NOMO-1 (cell line): ENCODE measurements around the gene FAU.
A peak's percentile ranks its signal among the peaks of the same experiment; 100 is the strongest.
"Not testable (repeated sequence)": the region's sequence is repeated elsewhere in the genome, so short reads cannot be mapped to it uniquely, and the experiment has no call there.

Source experiments
- DNase-seq, 2 experiments: peaks; one replicate each; lab custom pipeline; 2025; ENCODE audit not compliant: unreplicated experiment in 2 of 2; lab: John Stamatoyannopoulos, UW

Gene FAU

DNA sequence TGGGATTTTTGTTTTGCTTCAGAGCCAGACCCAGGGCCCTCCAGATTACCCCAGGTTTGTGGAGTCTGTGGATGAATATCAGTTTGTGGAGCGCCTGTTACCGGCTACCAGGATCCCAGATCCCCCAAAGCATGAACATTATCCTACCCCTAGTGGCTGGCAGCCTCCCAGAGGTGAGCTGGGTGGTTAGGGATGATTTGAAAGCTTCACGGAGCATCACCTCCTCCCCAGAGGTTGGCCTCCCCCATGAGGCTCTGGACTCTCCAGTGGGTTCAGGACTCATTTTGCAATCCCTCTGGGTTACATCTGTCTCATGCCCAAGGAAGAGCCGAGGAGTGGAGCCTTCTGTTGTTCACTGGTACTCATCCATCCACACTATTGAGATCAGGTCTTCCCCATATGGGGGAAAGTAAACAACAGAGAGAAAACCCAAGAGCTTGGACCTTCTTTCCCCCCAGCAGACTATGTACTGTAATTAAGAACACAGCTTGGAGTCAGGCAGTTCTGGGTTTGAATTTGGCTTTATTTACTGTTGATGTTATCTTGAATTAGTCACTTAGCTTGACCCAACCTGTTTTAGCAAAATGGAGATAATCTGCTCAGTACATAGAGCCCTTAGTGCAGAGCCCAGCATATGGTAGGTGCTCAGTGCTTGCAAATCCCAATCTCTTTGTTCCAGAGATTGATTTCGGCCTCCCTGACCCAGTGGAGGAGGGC, 2.7 kb upstream of the FAU start:
- DNase-seq = no peak

DNA sequence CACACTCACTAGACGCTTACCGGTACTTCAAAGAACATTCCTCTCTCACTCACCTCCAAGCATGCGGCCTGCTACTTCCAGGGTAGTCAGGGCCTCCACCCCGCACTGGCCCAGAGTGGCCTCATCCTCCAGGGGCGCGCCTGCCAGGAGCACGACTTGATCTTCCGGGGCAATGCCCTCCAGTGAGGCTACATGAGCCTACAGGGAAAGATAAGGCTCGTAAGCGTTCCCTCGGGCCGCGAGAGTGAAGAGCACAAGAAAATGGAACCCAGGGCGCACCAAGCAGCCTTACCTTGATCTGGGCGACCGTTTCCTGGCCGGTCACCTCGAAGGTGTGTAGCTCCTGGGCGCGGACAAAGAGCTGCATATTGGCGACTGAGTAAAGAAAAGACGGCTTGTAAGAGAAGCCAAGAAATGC, 478 bp downstream of the FAU start:
- DNase-seq = peak; percentile 14 to 20

DNA sequence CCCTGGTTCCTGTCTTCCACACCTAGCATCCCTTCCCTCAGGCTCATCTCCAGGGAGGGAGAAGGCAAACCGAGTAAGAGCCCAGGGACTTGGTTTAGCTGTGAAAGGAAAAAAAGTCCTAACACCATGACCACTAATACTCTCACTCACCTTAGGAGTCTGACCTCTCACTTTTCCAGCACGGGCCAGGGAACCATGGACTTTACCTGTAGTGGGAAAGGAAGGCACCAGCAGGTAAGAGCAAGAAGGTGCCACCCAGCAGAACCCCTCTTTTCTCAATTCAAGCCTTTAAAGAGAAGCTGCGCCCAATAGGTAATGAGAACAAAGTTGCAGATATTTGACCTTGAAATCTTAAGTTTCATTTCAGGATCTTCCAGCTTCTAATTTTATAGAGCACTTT, 1.1 kb downstream of the FAU start:
- DNase-seq = no peak

DNA sequence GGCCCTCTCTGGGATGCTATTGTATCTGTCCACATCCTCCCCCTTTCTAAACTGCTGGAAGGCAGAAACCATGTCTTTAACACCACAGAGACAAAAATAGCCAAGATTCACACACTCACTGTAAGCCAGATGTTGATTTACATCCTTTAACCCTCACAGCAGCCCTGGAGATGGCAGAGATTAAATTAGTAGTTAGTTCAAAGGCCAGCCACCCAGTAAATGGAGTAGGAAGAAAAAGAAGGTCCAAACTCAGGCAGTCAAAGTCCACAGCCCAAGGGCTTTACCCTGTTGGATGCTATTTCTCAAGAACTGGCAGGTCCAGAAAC, 2.3 kb downstream of the FAU start:
- no peak for DNase-seq

DNA sequence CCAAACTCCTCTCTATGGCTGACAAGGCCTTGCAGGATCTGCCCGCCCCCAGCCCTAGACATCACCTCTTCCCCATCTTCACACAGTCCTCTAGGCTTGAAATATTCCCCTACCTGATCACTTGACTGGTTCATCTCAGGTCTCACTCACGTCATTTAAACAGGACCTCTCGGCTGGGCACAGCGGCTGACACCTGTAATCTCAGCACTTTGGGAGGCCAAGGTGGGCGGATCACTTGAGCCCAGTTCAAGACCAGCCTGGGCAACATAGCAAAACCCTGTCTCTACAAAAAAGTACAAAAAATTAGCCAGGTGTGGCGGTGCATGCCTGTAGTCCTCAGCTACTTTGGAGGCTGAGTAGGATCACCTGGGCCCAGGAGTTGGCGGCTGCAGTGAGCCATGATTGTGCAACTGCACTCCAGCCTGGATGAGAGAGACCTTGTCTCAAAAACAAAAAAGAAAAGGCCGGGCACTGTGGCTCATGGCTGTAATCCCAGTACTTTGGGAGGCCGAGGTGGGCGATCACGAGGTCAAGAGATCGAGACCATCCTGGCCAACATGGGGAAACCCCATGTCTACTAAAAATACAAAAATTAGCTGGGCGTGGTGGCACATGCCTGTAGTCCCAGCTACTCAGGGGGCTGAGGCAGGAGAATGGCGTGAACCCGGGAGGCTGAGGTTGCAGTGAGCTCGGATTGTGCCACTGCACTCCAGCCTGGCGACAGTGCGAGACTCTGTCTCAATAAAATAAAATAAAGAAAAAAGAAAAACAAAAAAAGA, 2.9 kb downstream of the FAU start:
- DNase-seq = not testable (repeated sequence)

DNA sequence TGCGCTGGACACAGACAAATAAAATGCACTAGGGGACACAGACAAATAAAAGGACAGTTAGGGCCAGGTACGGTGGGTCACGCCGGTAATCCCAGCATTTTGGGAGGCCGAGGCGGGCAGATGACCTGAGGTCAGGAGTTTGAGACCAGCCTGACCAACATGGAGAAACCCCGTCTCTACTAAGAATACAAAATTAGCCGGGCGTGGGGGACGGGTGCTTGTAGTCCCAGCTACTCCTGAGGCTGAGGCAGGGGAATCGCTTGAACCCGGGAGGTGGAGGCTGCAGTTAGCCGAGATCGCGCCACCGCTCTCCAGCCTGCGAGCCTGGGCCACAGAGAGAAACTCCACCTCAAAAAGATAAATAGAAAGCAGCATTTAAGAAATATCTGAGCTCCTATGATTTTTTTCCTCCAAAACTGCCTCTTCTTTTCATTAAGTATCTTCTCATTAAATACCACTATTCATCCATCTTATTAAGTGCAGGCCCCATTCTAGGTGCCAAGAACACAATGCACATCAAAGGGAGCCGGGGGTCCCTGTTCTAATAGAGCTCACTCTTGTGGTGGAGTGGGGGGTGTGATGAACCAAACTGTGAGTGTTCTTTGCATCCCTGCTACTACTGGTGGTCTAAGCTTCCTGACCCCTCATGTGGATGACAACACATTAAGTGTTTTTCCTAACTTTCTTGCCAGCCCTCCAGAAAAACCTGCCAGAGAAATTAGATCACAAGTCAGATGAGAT, 3.7 kb downstream of the FAU start:
- no peak for DNase-seq

DNA sequence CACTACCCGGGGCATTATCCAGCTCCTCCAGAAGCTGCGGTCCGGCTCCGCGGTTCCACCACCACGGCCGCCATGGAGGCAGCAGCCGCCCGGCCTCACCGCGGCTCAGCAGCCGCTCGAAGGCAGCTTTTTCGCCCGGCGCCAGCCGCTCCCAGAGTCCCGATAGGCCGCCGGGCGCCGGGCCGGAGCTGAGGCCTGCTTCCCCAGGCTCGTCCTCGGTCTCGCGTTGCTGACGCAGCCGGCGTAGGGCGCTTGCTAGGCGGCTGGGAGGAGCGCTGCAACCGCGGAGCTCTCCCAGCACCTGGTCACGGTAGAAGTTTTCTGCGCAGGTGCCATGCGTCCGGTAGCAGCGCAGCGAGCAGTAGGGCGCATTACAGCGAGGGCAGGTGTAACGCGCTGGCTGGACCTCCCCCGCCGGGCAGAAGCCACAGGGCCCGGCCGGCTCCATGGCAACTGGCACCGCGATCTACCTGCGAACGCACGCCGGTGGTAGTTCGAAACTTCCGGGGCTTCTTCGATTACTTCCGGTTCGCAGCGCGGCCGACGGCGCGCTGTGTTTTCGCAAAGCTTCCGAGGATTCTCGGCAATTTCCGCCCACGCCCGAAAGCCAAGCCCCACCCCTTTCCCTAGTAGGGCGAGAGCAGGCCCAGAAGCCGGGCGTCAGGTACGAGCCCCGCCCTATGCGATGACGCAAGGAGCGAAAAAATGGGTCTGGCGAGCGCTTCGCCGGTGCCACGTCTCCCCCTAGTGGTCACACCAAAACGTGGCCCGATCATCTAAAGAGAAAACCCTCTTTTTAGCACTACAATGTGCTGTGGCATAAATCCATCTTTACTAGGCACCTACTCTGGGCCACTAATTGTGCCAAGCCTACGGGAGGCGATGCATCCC, 4.5 kb downstream of the FAU start, which contains the start of gene ZNHIT2:
ZNHIT2 (minus strand) TSS at position 496 of the 891 bp plus-strand sequence; CDS start at position 448, 48 bp downstream.
- DNase-seq = peak; percentile 98 to 99

DNA sequence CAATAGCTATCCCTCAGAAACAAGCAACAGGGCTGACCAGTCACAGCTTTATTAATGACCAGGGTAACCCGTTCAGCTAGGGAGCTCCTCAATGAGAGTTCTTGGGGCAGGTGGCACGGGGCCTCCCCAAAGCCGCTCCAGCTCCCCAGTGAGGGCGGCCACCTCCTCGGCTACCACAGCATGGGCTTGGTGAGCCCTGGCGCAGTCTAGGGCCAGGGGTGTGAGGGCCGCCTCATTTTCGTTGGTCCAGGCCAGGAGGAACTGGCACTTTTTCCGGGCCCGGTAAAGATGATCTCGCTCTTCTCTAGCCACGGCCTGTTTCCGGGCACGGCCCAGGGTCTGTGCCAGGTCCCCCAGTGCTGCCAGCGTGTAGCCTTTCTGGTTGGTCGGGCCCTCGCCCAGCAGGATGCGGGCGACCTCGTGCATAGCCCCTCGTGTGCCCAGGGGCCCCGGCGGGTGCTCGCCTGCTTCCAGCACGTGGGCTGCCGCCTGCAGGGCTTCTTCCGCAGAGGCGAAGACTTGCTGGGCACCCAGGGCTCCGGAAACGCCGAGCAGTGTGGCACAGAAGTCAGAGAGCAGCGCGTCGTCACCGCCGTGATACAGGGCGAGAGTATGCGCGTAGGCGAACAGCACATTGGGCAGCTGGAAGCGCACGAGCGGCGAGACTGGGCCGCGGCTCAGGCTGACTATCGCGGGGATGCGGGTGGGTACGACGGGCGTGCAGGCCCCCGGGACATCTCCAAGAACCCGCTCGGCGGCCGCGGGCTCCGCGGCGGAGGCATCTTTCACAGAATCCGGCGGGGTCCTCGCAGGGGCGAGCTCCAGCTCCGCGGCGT, 5.3 kb downstream of the FAU start:
- DNase-seq = no peak

DNA sequence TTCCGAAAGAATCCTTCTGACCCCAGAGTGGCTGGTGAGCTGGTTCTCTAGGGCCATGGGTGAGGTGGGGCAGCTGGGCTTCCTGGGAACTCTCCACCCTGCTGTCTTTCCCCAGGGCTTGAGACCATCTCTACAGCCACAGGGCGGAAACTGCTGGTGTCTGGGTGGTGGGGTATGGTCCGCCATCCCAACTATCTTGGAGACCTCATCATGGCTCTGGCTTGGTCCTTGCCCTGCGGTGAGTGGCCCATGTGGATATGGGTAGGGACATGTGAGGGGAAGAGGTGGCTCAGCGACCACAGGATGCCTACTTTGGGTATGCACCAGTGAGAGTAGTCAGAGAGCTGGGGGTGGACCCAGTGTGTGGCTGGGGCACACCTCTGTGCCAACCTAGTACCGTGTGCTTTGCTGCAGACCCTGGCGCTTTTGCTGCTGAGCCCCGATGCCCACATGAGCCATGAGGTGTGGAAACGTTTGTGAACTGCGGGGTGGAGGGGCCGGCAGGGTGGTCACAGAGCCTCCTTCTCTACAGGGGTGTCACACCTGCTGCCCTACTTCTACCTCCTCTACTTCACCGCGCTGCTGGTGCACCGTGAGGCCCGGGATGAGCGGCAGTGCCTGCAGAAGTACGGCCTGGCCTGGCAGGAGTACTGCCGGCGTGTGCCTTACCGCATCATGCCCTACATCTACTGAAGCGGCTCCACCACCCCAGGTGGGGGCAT, 6.4 kb downstream of the FAU start:
- no peak for DNase-seq

DNA sequence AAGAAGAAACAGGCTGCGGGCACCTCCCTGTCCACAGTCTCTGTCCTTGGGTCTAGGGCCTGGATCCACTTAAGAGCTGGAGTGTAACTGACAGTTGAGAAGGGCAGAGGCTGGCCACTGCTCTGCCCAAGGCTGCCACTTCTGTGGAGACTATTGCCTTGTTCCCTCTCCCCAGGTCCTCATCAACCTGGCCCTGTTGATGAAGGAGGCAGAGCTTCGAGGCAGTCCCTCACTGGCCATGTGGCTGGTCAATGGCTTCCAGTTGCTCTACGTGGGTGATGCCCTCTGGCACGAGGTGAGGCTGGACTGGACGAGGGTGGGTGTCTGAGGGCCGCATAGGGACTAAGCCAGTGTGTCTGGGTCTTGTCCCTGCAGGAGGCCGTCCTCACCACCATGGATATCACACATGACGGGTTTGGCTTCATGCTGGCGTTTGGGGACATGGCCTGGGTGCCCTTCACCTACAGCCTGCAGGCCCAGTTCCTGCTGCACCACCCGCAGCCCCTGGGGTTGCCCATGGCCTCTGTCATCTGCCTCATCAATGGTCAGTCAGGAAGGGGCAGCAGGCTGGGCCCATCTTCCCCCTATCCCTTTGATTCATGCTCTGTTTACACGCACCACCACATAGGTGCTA, 7.3 kb downstream of the FAU start:
- DNase-seq = no peak

DNA sequence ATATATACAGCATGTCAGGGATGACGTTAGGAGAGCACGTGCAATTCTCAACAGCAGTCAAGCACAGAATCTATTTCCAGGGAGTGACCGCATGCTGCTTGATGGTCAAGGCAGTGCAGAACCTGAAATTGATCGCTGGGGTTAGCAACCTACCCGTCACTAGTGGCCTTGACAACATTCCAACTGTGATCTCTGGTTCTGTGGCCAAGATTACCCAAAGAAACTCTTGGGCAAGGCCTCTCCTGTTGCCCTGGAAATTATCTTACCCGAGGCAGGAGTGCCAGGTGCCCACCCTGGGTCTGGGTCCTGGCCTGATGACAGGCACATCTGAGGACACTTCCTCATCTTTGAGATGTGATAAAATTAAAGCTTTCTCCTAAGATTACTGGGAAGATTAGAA, 8.1 kb downstream of the FAU start:
- no peak for DNase-seq

DNA sequence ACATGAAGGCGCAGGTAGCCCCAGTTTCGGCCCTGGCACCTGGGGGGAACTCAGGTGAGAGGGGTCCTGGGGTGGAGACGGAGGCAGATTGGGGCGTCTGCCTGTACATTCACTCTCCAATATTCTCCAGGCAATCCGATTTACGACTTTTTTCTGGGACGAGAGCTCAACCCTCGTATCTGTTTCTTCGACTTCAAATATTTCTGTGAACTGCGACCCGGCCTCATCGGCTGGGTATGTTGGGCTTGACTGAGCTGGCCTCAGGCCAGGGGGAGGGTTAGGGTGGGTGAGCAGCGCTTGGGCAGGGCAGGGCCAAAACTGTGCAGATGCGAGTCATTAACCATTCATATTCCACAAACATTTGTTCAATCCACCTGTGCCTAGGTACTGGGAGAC, 8.6 kb downstream of the FAU start:
- no peak for DNase-seq

DNA sequence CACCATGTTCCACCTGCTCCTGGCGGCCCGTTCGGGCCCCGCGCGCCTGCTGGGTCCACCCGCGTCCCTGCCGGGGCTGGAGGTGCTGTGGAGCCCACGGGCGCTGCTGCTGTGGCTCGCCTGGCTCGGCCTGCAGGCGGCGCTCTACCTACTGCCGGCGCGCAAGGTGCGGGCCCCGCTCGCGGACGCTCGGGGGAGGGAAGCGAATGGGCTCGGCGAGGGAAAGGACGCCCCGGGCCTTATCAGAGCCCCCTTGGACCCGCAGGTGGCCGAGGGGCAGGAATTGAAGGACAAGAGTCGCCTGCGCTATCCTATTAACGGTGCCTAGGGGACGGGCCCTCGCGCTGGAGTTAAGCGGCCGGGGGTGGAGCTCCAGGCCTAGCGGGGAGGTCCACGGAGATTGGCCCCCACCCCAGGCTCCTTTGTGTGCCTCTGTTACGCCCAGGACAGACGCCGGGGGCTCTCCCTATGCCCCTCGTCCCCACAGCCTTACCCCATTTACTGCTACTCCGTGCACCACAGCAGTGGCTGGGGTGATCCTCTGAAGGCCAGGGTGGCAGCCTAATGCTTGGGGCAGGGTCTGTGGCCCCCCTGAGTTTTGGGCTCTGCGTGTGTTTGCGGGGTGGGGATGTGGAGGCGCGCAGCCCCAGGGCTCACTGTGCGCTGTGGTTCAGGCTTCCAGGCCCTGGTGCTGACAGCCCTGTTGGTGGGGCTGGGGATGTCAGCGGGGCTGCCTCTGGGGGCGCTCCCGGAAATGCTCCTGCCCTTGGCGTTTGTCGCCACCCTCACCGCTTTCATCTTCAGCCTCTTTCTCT, 9.2 kb downstream of the FAU start:
- peak; percentile 21 to 51 for DNase-seq

DNA sequence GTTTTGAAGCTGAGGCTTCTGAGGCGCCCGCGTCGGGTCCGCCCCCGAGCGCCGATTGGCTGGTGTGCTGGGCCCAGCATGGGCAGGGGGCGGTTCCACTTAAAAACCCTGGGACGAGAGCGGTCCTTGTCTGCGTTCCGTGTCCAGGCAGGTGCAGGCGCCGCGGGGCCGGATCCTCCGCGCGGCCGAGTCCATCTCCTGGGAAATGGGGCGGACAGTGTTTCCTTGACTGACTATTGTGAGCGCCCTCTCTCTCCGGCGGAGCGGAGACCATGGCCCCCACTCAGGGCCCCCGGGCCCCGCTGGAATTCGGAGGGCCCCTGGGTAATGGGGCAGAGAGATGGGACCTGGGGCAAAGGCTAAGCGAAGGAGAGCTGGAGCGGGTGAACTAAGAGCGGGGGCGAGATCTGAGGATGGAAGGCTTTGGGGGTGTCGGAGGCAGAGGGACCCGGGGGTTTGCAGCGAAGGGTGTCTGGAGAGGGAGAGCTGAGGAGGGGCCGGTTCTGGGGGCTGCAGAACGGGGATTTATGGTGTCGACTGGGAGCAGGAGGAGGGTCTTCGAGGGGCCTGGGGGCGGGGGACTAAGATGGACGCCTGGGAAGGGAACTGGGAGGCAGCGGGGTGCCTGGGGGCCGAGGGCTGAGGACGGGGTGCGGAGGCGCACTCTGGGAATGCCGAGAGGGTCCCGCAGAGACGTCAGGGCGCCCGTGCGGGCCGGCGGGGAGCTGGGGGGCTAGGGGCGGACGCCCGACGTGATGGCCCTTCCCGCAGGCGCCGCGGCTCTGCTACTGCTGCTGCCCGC, 10.0 kb downstream of the FAU start, which contains the start of gene TM7SF2:
TM7SF2 (plus strand) TSS at position 129 of the 802 bp plus-strand sequence; CDS start at position 273, 144 bp downstream.
- peak; percentile 91 to 92 for DNase-seq

DNA sequence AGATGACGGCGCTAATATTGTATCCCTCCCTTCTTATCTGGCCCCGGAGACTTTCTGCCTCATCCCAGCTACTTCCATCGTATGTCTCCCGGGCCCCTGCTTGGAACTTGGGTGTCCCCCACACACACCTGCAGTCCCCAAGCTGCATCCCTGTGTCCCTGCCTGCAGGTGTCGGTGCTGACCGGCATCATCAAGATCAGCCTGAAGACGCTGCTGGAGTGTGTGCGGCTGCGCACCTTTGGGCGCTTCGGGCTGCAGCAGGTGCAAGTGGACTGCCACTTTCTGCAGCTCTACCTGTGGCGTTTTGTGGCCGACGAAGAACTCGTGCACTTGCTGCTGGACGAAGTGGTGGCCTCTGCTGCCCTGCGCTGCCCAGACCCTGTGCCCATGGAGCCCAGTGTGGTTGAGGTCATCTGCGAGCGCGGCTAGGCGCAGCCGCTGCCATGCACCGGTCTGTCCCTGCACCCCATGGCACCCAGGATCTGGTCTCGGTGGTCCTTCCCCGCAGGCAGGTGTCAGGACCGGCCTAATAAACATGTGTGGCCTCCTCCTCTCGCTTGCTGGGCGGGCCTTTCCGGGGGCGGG, 10.7 kb downstream of the FAU start:
- no peak for DNase-seq

DNA sequence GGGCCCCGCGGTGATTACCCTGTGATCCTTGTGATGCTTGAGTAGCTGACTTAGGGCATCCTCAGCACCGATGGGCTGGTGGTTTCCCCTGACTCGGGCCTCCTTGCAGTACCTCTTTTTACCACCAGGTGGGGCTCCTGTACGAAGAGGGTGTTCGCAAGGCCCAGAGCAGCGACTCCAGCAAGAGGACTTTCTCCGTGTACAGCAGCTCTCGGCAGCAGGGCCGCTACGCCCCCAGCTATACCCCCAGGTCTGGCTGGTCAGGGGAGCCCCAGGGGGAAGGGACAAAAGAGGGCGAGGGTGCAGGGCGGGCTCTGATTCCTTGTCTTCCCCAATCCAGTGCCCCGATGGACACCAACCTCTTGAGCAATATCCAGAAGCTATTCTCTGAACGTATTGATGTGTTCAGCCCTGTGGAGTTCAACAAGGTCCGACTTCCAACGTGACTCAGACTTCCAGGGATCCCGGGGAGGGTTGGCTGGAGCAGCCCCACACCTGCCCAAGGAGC, 11.5 kb downstream of the FAU start:
- peak; percentile 81 to 82 for DNase-seq
